DND-41 (cell line): ENCODE measurements around the gene FBN3.

Experiments
- ATAC-seq: fragments of 200-7000 bp; cut with Tn5 transposase; 3 replicates; pipeline ENCODE4 v1.9.1; 2021; ENCODE audit warnings: low read depth; ENCODE audit not compliant: insufficient read depth
- DNase-seq: peaks from one replicate; pipeline ENCODE4 v3.0.0-alpha.2; 2020
- H2AFZ ChIP-seq: 2 replicates; pipeline ENCODE4 v1.6.0; 2012; ENCODE audit warnings: low read depth, low read length
- H3K27ac ChIP-seq: 2 replicates; pipeline ENCODE4 v1.5.1; 2012; ENCODE audit warnings: low read length, inconsistent platforms
- H3K27me3 ChIP-seq: fragments of 200-600 bp; sonication (generic); 2 replicates; pipeline ENCODE4 v1.6.0; 2012; ENCODE audit warnings: low read length, mild to moderate bottlenecking, inconsistent platforms; ENCODE audit not compliant: insufficient read depth, poor library complexity
- H3K36me3 ChIP-seq: 2 replicates; pipeline ENCODE4 v1.5.1; 2012; ENCODE audit warnings: low read length, inconsistent platforms; ENCODE audit not compliant: insufficient read depth
- H3K4me1 ChIP-seq: 2 replicates; pipeline ENCODE4 v1.5.1; 2012; ENCODE audit warnings: mild to moderate bottlenecking, low read length; ENCODE audit not compliant: insufficient read depth
- H3K4me2 ChIP-seq: 2 replicates; pipeline ENCODE4 v1.6.0; 2012; ENCODE audit warnings: mild to moderate bottlenecking, moderate library complexity, low read length, inconsistent platforms; ENCODE audit not compliant: insufficient read depth
- H3K4me3 ChIP-seq, 2 experiments: fragments of 200-600 bp in 1 of 2; shearing (Covaris generic) in 1 of 2; 2 replicates each; pipeline ENCODE4 v1.5.1; 2012 to 2016; ENCODE audit warnings: inconsistent platforms in 2 of 2, low read length in 2 of 2, mild to moderate bottlenecking in 2 of 2, low read depth in 1 of 2, moderate library complexity in 1 of 2
- H3K79me2 ChIP-seq: 2 replicates; pipeline ENCODE4 v1.6.0; 2012; ENCODE audit warnings: low read length, inconsistent platforms; ENCODE audit not compliant: insufficient read depth
- H3K9ac ChIP-seq: 2 replicates; pipeline ENCODE4 v1.6.0; 2012; ENCODE audit warnings: low read depth, mild to moderate bottlenecking, inconsistent platforms, low read length, moderate library complexity
- H3K9me3 ChIP-seq: 2 replicates; pipeline ENCODE4 v1.5.1; 2012; ENCODE audit warnings: low read length, moderate library complexity, mild to moderate bottlenecking, inconsistent platforms; ENCODE audit not compliant: insufficient read depth, severe bottlenecking
- H4K20me1 ChIP-seq: 2 replicates; pipeline ENCODE4 v1.6.0; 2012; ENCODE audit warnings: low read length; ENCODE audit not compliant: insufficient read depth
- EZH2 ChIP-seq: IDR thresholded peaks from 3 replicates; pipeline ENCODE4 v1.6.1; 2012; ENCODE audit warnings: borderline replicate concordance, low read depth, mild to moderate bottlenecking, moderate library complexity, low read length, inconsistent platforms; ENCODE audit not compliant: severe bottlenecking
- TF ChIP-seq, protein P1 (sequence below): IDR thresholded peaks from 2 replicates; pipeline ENCODE4 v1.5.1; 2012; ENCODE audit warnings: borderline replicate concordance, low read length, moderate library complexity, mild to moderate bottlenecking; ENCODE audit not compliant: poor library complexity, severe bottlenecking; ENCODE audit errors: extremely low read depth

Gene FBN3

DNA sequence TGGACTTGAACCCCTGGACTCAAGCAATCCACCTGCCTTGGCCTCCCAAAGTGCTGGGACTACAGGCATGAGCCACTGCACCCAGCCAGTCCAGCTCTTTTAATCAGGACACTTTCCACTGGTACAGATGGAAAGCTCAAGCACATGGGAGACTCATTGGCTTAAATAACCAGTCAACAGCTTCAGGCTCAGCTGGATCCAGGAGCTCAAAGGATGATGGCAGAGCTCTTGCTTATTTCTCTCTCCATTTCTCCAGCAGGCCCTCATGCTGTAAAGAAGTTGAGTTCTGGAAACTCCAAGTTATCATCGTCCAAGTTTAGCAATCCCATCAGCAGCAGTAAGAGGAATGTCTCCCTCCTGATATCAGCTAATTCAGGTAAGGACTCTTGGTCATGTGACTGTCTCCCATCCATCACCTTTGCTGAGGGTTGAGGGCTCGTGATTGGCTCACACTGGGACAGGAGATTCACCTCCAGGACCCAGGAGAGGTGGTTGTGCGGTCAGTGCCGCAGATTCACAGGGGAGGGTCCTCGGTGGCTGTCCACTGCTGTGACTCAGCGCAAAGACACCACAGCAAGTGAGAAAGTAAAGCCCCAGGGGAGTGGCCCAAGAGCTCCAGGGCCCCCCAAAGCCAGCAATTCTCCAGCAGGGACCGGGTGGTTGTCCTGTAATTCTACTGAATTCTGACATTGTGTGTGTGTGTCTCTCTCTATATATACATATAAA is 91.7 kb downstream of the FBN3 start:
- H3K9ac ChIP-seq, result no peak overlapping the region
- DNase-seq (no peak), ATAC-seq (no peak)
- H3K27me3 ChIP-seq, result no peaks in the 10 kb centered on the region
- H3K27ac ChIP-seq, result no peak overlapping the region
- no peaks in the 10 kb centered on the region for H3K4me1 ChIP-seq
- TF ChIP-seq, protein P1, sequence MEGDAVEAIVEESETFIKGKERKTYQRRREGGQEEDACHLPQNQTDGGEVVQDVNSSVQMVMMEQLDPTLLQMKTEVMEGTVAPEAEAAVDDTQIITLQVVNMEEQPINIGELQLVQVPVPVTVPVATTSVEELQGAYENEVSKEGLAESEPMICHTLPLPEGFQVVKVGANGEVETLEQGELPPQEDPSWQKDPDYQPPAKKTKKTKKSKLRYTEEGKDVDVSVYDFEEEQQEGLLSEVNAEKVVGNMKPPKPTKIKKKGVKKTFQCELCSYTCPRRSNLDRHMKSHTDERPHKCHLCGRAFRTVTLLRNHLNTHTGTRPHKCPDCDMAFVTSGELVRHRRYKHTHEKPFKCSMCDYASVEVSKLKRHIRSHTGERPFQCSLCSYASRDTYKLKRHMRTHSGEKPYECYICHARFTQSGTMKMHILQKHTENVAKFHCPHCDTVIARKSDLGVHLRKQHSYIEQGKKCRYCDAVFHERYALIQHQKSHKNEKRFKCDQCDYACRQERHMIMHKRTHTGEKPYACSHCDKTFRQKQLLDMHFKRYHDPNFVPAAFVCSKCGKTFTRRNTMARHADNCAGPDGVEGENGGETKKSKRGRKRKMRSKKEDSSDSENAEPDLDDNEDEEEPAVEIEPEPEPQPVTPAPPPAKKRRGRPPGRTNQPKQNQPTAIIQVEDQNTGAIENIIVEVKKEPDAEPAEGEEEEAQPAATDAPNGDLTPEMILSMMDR, result no peak
- TF ChIP-seq EZH2, result no peak
- no peak overlapping the region for H3K4me3 ChIP-seq
- no peaks in the 10 kb centered on the region for H3K36me3 ChIP-seq
- H2AFZ ChIP-seq, result no peak overlapping the region
- H3K9me3 ChIP-seq, result no peaks in the 10 kb centered on the region
- no peaks in the 10 kb centered on the region for H4K20me1 ChIP-seq
- no peaks in the 10 kb centered on the region for H3K79me2 ChIP-seq
- H3K4me2 ChIP-seq, result no peak overlapping the region

DNA sequence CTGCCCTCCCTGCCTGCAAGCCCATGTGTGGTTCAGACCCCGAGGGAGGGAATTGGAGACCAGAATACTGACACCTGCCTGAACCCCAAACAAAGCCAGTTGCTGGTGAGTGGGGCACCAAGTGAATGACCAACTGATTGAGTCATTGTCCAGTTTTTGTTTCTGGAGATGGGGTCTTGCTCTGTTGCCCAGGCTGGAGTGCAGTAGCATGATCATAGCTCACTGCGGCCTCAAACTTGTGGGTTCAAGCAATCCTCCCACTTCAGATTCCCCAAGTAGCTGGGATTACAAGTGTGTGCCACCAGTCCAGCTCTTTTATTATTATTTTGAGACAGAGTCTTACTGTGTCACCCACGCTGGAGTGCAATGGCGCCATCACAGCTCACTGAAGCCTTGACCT is 92.9 kb downstream of the FBN3 start:
- H3K27me3 ChIP-seq, result no peaks in the 10 kb centered on the region
- H3K9me3 ChIP-seq, result no peaks in the 10 kb centered on the region
- ATAC-seq (no peak), DNase-seq (no peak)
- H3K9ac ChIP-seq, result no peak overlapping the region
- no peaks in the 10 kb centered on the region for H3K36me3 ChIP-seq
- no peak for TF ChIP-seq EZH2
- TF ChIP-seq, protein P1, result no peak
- H2AFZ ChIP-seq, result no peak overlapping the region
- H3K4me1 ChIP-seq, result peaks cover 7% of the 10 kb centered on the region
- no peaks in the 10 kb centered on the region for H4K20me1 ChIP-seq
- no peaks in the 10 kb centered on the region for H3K79me2 ChIP-seq
- H3K27ac ChIP-seq, result no peak overlapping the region
- H3K4me3 ChIP-seq, result no peak overlapping the region
- H3K4me2 ChIP-seq, result no peak overlapping the region

DNA sequence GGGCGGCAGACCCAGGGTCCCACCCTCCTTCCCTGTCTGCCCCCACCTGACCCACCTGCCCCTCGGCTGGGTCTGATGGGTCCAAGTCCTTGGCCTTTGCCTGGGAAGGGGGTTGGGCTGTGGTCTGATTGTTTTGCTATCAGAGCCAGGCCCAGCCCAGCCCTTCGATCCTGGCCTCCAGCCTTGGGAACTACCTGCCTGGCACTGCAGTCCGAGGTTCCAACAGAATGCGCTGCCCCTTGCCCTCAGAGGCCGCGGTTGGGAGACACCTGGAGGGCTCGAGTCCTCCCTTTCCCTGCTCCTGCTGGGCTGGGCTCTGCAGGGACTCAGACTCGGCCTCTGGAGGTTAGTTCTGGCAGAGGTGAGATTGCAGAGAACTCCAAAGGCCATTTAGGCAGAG is 95.2 kb downstream of the FBN3 start:
- H3K9ac ChIP-seq, result no peak overlapping the region
- ATAC-seq (no peak), DNase-seq (no peak)
- no peak overlapping the region for H3K27ac ChIP-seq
- no peak overlapping the region for H2AFZ ChIP-seq
- H3K4me3 ChIP-seq, result no peak overlapping the region
- no peaks in the 10 kb centered on the region for H3K36me3 ChIP-seq
- no peak for TF ChIP-seq EZH2
- TF ChIP-seq, protein P1, result no peak
- no peaks in the 10 kb centered on the region for H3K79me2 ChIP-seq
- peaks cover 7% of the 10 kb centered on the region for H3K4me1 ChIP-seq
- no peaks in the 10 kb centered on the region for H3K9me3 ChIP-seq
- no peak overlapping the region for H3K4me2 ChIP-seq
- H3K27me3 ChIP-seq, result no peaks in the 10 kb centered on the region
- no peaks in the 10 kb centered on the region for H4K20me1 ChIP-seq

DNA sequence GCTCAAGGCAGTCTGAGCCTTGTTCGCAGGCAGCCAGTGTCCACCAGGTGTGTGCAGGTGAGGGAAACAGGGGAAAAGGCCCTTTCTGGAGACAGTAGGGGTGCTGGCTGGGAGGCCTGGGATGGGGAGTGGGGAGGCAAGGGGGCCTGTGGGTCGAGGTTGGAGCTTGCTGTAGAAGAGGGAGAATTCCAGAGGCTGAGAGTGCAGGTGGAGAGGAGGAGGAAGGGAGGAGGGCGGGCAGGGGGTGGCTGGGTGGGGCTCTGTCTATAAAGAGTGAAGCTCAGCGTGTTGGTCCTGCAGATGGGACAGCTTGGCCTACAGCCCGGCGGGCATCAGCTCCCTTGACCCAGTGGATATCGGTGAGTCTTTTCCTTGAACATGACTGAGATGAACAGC is 96.9 kb downstream of the FBN3 start, which contains the start of gene CCL25:
Gene CCL25, plus strand, starts transcription at position 297 of the 396 bp plus-strand sequence. CDS start 290 bp downstream, outside the sequence.
- H3K36me3 ChIP-seq, result no peaks in the 10 kb centered on the region
- H3K9ac ChIP-seq, result no peak within 1 kb of the TSS
- H3K4me1 ChIP-seq, result peaks cover 7% of the 10 kb centered on the region
- no peaks in the 10 kb centered on the region for H3K9me3 ChIP-seq
- no peaks in the 10 kb centered on the region for H3K79me2 ChIP-seq
- TF ChIP-seq, protein P1, result no peak
- TF ChIP-seq EZH2, result no peak
- H3K4me3 ChIP-seq, result no peak within 1 kb of the TSS
- H3K4me2 ChIP-seq, result no peak within 1 kb of the TSS
- ATAC-seq, result no peak
- DNase-seq, result no peak
- no peaks in the 10 kb centered on the region for H4K20me1 ChIP-seq
- H3K27me3 ChIP-seq, result no peaks in the 10 kb centered on the region
- H3K27ac ChIP-seq, result no peak within 1 kb of the TSS
- H2AFZ ChIP-seq, result no peak within 1 kb of the TSS
